Activated CD8-positive, alpha-beta T cell treated with anti-CD3 and anti-CD28 coated beads, Interleukin-2, amount 10 ng/mL, durations not matched to agents 7 days and 5 days (primary cell): ENCODE data around the gene ATP6V1E1. TPM values are rescaled to one million over a fixed set of nuclear protein-coding genes. Genes with fewer than 3 reads are reported as not detected.

Experiments used
- ATAC-seq: fragments of 150-1000 bp; cut with Tn5 transposase; one replicate; pipeline ENCODE4 v1.10.0; 2021; ENCODE audit warnings: moderate library complexity
- CTCF ChIA-PET: fragments of 350-600 bp; sonication (Branson Sonifier 250); formaldehyde crosslinking; loops from one replicate; lab custom pipeline; 2021; ENCODE audit warnings: antibody characterized with exemption; lab: Charles Lee
- POLR2A ChIA-PET: fragments of 350-600 bp; sonication (Branson Sonifier 250); formaldehyde crosslinking; loops from one replicate; lab custom pipeline; 2021; ENCODE audit warnings: antibody characterized with exemption; lab: Charles Lee
- DNase-seq: peaks from one replicate; pipeline ENCODE4 v3.0.0-alpha.2; 2020
- H3K27ac Mint-ChIP-seq: one replicate; pipeline ENCODE4 v1.8.0; 2021; ENCODE audit warnings: mild to moderate bottlenecking, mixed read lengths
- H3K27me3 Mint-ChIP-seq: one replicate; pipeline ENCODE4 v1.8.0; 2021; ENCODE audit warnings: low read depth, mixed read lengths
- H3K36me3 Mint-ChIP-seq: one replicate; pipeline ENCODE4 v1.8.0; 2021; ENCODE audit warnings: low read depth, mixed read lengths
- H3K4me1 Mint-ChIP-seq: one replicate; pipeline ENCODE4 v1.8.0; 2021; ENCODE audit warnings: low read depth, mixed read lengths
- H3K4me3 Mint-ChIP-seq: one replicate; pipeline ENCODE4 v1.8.0; 2021; ENCODE audit warnings: mild to moderate bottlenecking, mixed read lengths
- H3K9me3 Mint-ChIP-seq: one replicate; pipeline ENCODE4 v1.8.0; 2022; ENCODE audit warnings: mixed read lengths; ENCODE audit not compliant: insufficient read depth
- total RNA-seq, 2 experiments: library from RNA; stranded (reverse); gene quantifications; one replicate each; pipeline ENCODE4 v1.2.3, GENCODE V29; 2021

Gene ATP6V1E1
- total RNA-seq, 2 experiments from 2014 or later, result 86.2 to 88.8 TPM

GRCh38 chr22:17559188-17559587 lies 69.4 kb downstream of the ATP6V1E1 start:
- no peaks in the 10 kb centered on the region for H3K36me3 Mint-ChIP-seq
- no peaks in the 10 kb centered on the region for H3K4me1 Mint-ChIP-seq
- ChIA-PET CTCF (interaction anchor here (1.0 to 1.3 kb wide), 2 partner anchors 175 to 226 kb away, joined by 4 to 6 read pairs; no protein-coding TSS in a partner anchor), POLR2A (no interaction called here)
- ATAC-seq (no peak), DNase-seq (no peak)
- no peak overlapping the region for H3K27ac Mint-ChIP-seq
- no peak overlapping the region for H3K4me3 Mint-ChIP-seq
- peaks cover 2% of the 10 kb centered on the region for H3K27me3 Mint-ChIP-seq
- no peaks in the 10 kb centered on the region for H3K9me3 Mint-ChIP-seq

GRCh38 chr22:17554814-17555213 lies 73.7 kb downstream of the ATP6V1E1 start:
- no peak overlapping the region for H3K4me3 Mint-ChIP-seq
- no peaks in the 10 kb centered on the region for H3K4me1 Mint-ChIP-seq
- ChIA-PET POLR2A (no interaction called here), CTCF (no interaction called here)
- peaks cover 2% of the 10 kb centered on the region for H3K27me3 Mint-ChIP-seq
- DNase-seq (no peak), ATAC-seq (no peak)
- no peak overlapping the region for H3K27ac Mint-ChIP-seq
- no peaks in the 10 kb centered on the region for H3K9me3 Mint-ChIP-seq
- H3K36me3 Mint-ChIP-seq, result no peaks in the 10 kb centered on the region

- Mint-ChIP-seq H3K4me1 (no peaks in the 10 kb centered on the region), H3K36me3 (no peaks in the 10 kb centered on the region), H3K4me3 (no peak overlapping the region), H3K27ac (no peak overlapping the region), H3K9me3 (no peaks in the 10 kb centered on the region), H3K27me3 (peaks cover 2% of the 10 kb centered on the region)
- DNase-seq, result no peak
- CTCF ChIA-PET, result interaction anchor here (1.0 to 1.2 kb wide), 2 partner anchors 232 to 523 kb away, joined by 4 read pairs; no protein-coding TSS in a partner anchor
- POLR2A ChIA-PET, result no interaction called here
- no peak for ATAC-seq
Observed at GRCh38 chr22:17552737-17553136, 75.8 kb downstream of the ATP6V1E1 start.

GRCh38 chr22:17549655-17550054 lies 78.9 kb downstream of the ATP6V1E1 start:
- H3K9me3 Mint-ChIP-seq, result no peaks in the 10 kb centered on the region
- ChIA-PET POLR2A (no interaction called here), CTCF (no interaction called here)
- peaks cover 2% of the 10 kb centered on the region for H3K27me3 Mint-ChIP-seq
- ATAC-seq (no peak), DNase-seq (no peak)
- no peaks in the 10 kb centered on the region for H3K36me3 Mint-ChIP-seq
- H3K4me1 Mint-ChIP-seq, result no peaks in the 10 kb centered on the region
- H3K27ac Mint-ChIP-seq, result no peak overlapping the region
- no peak overlapping the region for H3K4me3 Mint-ChIP-seq

- Mint-ChIP-seq H3K27ac (no peak overlapping the region), H3K4me3 (no peak overlapping the region), H3K4me1 (no peaks in the 10 kb centered on the region), H3K9me3 (no peaks in the 10 kb centered on the region), H3K36me3 (no peaks in the 10 kb centered on the region), H3K27me3 (peaks cover 2% of the 10 kb centered on the region)
- POLR2A ChIA-PET, result no interaction called here
- DNase-seq (no peak), ATAC-seq (no peak)
- CTCF ChIA-PET, result no interaction called here
Observed at GRCh38 chr22:17549183-17549582, 79.4 kb downstream of the ATP6V1E1 start.

- Mint-ChIP-seq H3K27ac (no peak overlapping the region), H3K4me3 (no peak overlapping the region), H3K36me3 (no peaks in the 10 kb centered on the region), H3K27me3 (peaks cover 2% of the 10 kb centered on the region), H3K4me1 (no peaks in the 10 kb centered on the region), H3K9me3 (no peaks in the 10 kb centered on the region)
- POLR2A ChIA-PET, result no interaction called here
- CTCF ChIA-PET, result no interaction called here
- DNase-seq (no peak), ATAC-seq (no peak)
Observed at GRCh38 chr22:17548756-17549035, 79.9 kb downstream of the ATP6V1E1 start.

GRCh38 chr22:17548010-17548755 lies 80.4 kb downstream of the ATP6V1E1 start:
- H3K27me3 Mint-ChIP-seq, result peaks cover 2% of the 10 kb centered on the region
- H3K4me3 Mint-ChIP-seq, result no peak overlapping the region
- H3K27ac Mint-ChIP-seq, result no peak overlapping the region
- ChIA-PET CTCF (no interaction called here), POLR2A (no interaction called here)
- ATAC-seq (no peak), DNase-seq (no peak)
- H3K9me3 Mint-ChIP-seq, result no peaks in the 10 kb centered on the region
- H3K4me1 Mint-ChIP-seq, result no peaks in the 10 kb centered on the region
- H3K36me3 Mint-ChIP-seq, result no peaks in the 10 kb centered on the region

GRCh38 chr22:17542452-17542851 lies 86.1 kb downstream of the ATP6V1E1 start:
- CTCF ChIA-PET, result no interaction called here
- H3K27me3 Mint-ChIP-seq, result peaks cover 2% of the 10 kb centered on the region
- POLR2A ChIA-PET, result interaction anchor here (0.7 kb wide), 1 partner anchor 361 kb away, joined by 3 read pairs; no protein-coding TSS in a partner anchor
- no peak overlapping the region for H3K4me3 Mint-ChIP-seq
- no peaks in the 10 kb centered on the region for H3K36me3 Mint-ChIP-seq
- H3K9me3 Mint-ChIP-seq, result no peaks in the 10 kb centered on the region
- H3K4me1 Mint-ChIP-seq, result no peaks in the 10 kb centered on the region
- ATAC-seq (no peak), DNase-seq (no peak)
- H3K27ac Mint-ChIP-seq, result no peak overlapping the region

Other genes starting within 250 kb of the ATP6V1E1 start
- gene SLC25A18, start 65.3 kb downstream of the ATP6V1E1 start, total RNA-seq, result not detected
- 10 to 100 TPM; 26.0 to 27.0 TPM for gene BCL2L13, start 10.0 kb upstream of the ATP6V1E1 start, total RNA-seq
- gene BID, start 145.7 kb upstream of the ATP6V1E1 start, total RNA-seq, result 10 to 100 TPM; 46.2 to 48.4 TPM